Amniotic epithelial cell (primary cell): ENCODE results near the gene VMO1.

Experiments
- DNase-seq: peaks from one replicate; pipeline ENCODE4 v3.0.0-alpha.2; 2010; ENCODE audit warnings: low read depth

The VMO1 gene

DNA sequence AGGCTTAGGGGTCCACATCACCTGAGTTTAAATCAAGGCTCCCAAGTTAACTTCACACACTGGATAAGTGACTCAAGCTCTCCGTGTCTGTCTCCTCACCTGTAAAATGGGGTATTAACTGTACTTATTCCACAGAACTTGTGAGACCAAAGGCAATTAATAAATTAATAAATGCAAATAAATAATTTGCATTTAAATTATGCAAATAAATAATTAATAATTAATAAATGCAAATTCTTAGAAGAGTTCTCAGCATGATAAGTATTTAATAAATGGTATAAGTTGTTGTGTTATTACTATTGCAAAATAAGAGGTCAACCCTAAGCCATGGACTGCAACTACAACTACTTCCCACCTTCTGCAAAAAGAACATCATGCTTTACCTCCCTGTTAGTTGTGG is 32.8 kb downstream of the VMO1 start:
- no peak for DNase-seq

DNA sequence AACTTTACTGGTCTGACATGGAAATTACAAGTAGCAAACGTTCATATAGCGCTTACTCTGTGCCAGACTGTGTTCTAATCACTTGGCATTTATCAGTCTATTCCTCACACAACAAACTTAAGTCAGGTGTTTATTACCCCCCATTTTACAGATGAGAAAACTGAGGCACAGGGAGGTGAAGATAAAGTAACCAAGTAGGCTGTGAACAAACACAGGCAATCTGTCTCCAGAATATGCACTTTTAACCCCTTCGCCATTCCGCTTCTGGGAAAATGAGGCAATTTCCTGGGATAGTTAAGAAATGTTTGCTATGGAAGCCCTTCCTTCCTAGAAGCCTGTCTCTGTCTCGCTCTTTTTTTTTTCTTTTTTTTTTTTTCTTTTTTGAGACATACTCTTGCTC is 34.2 kb downstream of the VMO1 start:
- peak; percentile 58 for DNase-seq

DNA sequence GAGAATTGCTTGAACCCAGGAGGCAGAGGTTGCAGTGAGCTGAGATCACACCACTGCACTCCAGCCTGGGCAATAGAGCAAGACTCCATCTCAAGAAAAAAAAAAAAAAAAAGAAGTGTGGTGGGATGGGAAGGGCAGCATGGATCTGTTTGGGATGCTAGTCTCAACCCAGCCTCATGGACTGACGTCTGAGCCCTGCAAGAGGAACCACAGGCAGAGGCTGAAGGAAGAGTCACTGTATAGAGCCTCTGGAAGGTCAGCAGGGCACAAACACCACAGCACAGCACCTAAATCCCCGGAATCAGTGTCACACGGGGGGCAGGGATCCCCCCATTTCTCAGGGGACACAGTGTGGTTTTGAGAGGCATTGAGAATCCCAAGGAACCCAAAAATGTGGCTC is 35.6 kb downstream of the VMO1 start:
- no peak for DNase-seq

DNA sequence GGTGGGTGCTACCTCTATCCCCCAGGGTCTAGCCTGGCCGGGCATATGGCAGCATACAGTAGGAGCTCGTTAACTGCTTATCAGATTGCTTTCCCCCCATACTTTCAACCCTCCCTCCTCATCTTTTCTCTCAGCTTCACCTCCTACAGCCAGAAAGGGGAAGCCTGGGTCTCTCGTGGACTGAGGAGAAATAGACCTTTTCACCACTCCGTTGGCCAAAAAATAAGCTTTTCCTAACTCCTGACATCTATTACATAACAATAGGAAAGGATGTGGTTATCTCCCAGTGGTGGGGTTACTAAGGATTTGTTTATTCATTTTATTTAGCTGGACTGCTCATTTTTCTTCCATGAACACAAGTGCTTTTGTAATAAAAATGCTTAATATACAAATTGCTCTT is 37.5 kb downstream of the VMO1 start:
- DNase-seq: no peak

DNA sequence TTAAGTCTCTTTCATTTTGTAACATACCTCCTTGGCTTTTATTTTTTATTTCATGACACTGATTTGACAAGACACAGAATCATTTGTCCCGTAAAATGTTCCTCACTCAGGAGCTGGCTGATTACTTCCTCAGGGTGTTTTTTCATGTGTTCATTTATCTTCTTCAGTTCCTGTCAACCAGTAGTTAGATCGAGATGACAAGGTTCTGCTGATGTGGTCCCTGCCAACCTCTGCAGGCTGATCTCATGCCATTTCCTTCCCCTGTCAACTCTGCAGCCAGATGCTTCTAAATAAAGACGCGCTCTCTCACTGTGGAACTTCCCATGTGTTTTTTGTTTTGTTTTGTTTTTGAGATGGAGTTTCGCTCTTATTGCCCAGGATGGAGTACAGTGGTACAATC is 38.3 kb downstream of the VMO1 start:
- DNase-seq: no peak

DNA sequence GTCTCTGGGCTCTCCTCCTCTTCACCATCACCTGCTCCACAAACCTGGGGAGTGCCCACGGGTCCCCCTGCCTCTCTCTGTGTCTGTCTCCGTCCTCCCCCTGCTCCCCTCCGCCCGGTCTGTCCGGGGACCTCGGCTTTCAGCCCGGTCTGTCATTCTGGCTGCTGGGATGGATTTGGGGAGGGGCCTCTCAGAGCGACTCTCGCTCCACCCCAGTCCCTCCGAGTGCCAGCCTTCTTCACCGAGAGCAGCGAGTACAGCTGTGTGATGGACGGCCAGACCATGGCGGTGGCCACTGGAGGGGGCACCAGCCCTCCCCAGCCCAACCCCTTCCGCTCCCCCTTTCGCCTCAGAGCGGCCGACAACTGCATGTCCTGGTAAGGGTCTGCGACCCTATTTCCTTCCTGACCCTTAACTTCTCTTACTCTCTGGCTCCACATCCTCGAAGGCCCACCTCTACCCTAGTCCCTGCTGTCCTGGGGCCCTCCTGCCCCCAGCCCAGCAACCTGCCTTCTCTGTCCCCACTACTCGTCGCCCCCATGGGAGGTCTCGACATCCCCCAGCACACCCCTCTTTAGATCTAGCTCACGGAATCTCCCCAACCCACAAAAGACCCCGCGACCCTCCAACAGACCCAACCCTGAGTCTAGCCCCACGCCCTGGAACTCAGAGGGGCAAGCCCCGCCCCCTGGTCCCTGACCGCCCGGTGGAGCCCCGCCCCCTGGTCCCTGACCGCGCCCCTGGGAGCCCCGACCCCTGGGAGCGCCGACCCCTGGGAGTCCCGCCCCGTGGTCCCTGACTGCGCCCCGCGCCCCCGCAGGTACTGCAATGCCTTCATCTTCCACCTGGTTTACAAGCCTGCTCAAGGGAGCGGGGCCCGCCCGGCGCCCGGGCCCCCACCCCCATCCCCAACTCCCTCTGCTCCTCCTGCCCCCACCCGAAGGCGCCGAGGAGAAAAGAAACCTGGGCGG is 40.9 kb downstream of the VMO1 start:
- no peak for DNase-seq

DNA sequence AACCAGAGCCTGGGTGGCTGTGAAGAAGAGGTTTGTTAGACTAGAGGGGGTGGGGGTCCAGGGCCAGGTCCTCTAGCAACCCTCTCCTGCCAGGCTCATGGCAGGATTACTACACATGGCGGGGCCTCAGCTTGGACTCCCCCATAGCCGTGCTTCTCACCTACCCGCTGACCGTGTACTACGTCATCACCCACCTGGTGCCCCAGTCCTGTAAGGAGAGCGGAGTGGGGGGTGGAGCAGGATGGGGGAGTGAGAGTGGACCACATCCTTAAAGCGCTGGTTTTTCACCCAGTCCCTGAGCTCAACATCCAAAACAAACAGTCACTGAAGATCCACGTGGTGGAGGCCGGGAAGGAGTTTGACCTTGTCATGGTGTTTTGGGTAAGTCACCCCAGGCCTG is 42.3 kb downstream of the VMO1 start:
- no peak for DNase-seq

DNA sequence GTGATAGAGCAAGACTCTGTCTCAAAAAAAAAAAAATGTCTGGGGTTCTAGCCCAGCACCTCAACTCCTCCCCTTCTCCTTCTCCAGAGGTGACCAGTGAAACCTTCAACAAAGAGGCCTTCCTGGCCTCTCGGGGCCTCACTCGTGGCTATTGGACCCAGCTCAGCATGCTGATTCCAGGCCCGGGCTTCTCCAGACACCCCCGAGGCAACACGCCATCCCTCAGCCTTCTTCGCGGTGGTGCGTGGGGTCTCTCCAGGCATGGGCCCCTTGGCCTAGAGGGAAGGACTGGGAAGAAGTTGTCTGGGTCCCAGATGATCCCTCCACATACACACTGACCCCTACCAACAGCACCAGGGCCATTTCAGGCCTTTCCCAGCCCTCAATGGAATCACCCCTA is 42.9 kb downstream of the VMO1 start:
- DNase-seq: no peak

DNA sequence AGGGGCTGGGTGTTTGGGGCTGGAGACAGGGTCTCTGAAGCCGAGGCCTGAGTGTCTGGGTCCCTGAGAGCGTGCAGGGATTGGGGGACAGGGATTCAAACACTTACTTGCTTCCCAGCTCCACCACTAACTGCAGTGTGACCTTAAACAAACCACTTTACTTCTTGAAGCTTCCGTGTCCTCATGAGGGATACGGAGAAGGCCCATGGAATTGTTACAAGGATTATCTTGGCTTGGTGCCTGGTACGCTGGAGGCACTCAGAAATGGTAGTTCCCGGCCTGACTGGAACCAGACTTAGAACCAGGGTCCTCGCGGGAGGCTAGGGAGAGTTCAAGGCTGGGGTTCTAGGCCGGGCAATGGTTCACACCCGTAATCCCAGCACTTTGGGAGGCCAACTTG is 43.5 kb downstream of the VMO1 start:
- no peak for DNase-seq

DNA sequence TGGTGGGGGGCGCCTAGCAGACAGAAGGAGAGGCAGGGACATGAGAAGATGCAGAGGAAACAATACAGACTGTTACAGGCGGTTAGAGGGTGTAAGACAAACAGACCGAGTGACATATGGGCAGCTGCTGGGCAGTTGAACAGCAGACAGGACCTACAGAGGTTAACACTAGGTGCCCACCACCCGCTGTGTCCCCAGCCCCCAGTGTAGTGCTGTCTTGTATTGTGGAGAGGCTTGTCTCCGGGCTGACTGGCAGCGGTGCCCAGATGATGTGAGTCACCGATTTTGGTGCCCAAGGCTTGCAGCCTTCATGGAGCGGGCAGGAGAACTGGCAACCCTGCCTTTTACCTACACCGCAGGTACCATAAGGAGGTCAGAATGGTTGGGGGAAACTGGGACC is 44.0 kb downstream of the VMO1 start:
- no peak for DNase-seq

DNA sequence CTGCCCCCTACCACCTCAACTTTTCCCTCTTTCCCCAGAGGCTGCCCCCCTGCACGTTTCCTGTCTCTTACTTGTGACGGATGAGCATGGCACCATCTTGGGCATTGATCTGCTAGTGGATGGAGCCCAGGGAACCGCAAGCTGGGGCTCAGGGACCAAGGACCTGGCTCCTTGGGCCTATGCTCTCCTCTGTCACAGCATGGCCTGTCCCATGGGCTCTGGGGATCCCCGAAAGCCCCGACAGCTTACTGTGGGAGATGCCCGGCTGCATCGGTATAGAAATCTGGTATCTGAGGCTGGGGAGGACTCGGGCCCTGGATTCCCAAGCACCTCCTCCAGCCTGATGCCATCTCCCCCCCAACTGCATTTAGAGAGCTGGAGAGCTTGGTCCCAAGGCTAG is 44.6 kb downstream of the VMO1 start:
- DNase-seq: no peak

DNA sequence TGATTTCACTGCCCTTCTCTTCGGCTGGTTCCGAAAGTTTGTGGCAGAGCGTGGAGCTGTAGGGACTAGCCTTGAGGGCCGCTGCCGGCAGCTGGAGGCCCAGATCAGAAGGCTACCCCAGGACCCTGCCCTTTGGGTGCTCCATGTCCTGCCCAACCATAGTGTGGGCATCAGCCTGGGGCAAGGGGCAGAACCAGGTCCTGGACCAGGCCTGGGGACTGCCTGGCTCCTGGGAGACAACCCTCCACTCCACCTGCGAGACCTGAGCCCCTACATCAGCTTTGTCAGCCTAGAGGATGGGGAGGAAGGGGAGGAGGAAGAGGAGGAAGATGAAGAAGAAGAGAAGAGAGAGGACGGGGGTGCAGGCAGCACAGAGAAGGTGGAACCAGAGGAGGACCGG is 45.6 kb downstream of the VMO1 start:
- no peak for DNase-seq

DNA sequence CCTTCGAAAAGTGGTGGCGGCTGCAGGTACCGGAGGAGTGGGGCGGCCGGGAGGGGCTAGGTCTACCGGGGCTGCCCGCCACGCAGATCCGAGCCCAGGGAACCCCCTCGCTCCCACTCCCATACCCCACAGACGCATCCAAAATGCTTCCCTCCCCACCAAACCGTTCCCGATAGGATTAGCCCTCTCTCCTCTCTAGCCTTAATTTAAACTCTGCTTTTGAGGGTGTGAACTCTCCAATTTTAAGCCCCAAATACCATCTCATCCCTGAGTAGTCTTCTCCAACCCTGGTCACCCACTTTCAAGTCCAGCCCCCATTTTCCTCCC is 46.2 kb downstream of the VMO1 start:
- DNase-seq: no peak

DNA sequence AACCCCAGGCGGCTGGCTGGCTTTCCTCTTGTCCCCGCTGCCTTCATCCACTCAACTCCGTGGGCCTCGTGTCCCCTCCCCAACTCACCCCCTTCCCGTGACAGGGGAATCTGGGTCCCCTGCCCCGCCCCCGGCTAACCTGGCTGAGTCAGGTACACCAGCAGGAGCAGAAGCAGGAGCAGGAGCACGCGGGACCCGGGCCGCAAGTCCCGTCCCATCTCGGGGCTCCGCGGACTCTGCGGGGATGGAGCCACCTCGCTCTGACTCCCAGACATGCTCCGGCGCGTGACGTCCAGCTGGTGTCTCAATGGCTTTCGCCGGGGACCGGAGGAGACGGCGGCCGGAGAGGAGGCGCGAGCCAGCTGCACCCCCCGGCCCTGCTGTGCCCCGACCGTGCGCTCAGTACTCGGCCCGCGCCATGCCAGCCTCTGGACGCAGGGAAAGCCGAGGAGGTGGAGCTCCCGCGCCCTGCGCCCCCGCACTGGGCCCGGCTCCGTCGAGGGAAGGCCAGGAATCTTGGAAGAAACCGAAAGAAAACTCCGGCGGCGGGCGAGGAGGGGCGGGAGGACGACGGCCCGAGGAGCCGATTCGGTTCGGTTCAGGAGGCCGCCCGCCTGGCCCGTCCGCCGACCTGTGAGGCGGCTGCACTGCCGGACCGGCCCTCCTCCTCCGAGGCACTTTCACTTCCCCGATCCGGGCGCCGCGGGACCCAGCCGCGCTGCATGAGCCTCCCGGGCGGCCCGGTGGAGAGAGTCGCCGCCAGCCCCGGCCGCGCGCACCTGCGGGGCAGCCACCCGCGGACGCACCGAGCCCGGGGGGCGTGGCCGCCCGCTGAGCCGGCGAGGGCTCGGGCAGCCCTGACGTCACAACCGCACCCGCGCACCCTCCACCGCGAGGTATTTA is 46.8 kb downstream of the VMO1 start, which contains the start of the genes CXCL16 and ZMYND15:
Gene CXCL16, minus strand, starts transcription at position 807 of the 903 bp plus-strand sequence. Its CDS starts 589 bp downstream, at position 218.
Gene ZMYND15, plus strand, starts transcription at position 712 of the 903 bp plus-strand sequence. CDS start 716 bp downstream, outside the sequence.
- peak; percentile 16 for DNase-seq

DNA sequence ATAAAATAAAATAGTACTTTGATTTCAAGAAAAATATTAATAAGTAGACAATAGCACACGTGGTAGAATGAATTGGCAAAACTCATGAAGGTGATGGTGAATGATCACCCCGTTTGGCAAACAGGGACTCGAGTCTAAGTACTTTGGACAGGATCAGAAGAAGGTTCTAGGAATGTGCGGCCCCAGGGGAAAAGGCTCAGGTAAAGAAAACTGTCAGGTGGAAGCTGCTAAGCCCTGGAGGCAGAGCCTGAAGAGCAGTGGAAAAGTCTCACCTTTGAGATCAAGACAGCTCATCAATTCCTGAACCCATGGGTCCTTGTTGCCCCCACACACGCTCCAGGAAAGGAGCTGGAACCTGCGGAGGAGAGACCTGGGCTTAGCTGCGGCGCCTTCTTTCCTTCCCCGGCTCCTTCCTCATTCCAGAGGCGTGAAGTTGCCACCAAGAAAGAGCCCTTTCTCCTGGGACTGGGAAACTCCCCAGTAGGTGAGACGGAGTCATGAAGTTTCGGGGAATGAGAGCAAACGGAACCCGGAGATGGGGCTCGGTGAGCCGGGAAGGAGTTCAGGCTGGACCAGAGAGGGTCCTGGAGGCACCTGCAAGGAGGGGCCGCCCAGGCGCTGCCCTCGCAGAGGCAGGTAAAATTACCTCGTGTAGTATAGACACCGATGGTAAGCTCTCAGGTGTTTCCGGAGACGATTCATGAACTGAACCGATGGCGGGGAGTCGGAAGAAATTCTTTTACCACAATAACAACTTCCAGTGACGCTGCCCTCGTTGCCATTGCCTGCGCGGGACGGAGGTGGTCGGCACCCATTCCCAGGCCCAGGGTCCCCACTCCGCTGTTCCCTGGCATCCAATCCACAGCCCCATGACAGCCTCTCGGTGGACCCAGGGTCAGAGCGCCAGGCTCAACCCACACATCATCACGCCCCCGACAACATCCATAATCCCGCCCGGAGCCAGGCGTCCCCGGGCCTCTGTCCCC is 47.7 kb downstream of the VMO1 start:
- DNase-seq: no peak

DNA sequence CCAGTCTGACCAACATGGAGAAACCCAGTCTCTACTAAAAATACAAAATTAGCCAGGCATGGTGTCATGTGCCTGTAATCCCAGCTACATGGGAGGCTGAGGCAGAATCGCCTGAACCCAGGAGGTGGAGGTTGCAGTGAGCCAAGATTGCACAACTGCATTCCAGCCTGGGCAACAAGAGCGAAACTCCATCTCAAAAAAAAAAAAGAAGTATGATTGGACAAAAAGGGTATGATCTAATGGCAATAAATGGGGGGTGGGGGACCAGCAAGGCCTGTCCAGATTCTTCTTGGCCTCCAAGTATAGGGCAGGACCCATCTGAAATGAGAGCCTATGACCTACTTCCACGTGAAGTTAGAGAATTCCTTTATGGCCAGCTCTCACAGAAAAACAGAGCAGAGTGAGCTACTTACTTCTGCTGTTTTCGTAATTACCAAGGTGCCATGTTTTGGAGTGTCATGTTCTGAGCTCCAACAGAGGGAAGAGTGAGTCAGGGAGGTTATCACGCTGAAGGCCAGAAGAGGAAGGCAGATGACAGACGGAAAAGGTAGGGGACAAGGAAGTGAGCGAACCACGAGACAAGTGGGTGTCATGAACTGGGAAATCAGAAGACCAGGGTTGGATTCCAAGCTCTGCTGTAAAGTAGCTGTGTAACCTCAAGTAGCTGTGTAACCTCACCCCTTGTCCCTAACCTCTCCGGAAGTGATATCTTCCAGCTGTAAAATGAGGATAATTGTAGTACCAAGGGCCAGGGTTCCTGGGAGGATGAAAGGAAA is 50.1 kb downstream of the VMO1 start:
- no peak for DNase-seq
